Measurements from ENCODE around the gene DNAJB7.

DNA sequence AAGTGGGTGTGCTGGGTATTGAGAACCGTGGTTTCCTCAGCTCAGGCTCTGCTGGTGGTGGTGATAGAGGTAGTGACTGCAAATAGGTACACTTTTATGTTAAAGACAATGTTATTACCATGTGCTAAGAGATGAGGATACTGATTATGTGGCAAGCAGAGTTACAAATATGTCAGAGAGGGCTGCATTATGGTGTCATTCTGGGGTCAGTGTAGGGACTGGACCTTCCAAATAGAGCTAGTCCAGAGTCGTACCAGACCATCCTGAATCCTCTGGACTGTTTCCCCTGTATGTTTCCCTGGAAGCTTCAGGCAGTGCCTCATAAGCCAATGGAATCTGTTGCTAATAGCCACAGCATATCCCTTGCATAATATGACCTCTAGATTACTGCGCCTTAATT is at the start of gene DNAJB7:
- TF ChIP-seq TCF12 (IDR thresholded peaks at IDR 0.05; ENCODE audit: low read depth, low read length) = no peak
- TF ChIP-seq DPF2 (IDR thresholded peaks at IDR 0.05) = no peak
- no peak for TF ChIP-seq YY1 (IDR thresholded peaks at IDR 0.05; ENCODE audit: low read depth, low read length)
- TF ChIP-seq, protein P1, sequence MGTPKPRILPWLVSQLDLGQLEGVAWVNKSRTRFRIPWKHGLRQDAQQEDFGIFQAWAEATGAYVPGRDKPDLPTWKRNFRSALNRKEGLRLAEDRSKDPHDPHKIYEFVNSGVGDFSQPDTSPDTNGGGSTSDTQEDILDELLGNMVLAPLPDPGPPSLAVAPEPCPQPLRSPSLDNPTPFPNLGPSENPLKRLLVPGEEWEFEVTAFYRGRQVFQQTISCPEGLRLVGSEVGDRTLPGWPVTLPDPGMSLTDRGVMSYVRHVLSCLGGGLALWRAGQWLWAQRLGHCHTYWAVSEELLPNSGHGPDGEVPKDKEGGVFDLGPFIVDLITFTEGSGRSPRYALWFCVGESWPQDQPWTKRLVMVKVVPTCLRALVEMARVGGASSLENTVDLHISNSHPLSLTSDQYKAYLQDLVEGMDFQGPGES (IDR thresholded peaks at IDR 0.05) = no peak
- no peak for TF ChIP-seq PML (IDR thresholded peaks at IDR 0.05; ENCODE audit: low read length)
- TF ChIP-seq EP300 (IDR thresholded peaks at IDR 0.05; ENCODE audit: borderline replicate concordance in 1 of 2, control insufficient read depth in 1 of 2, low read depth in 2 of 2, low read length in 2 of 2) = no peak
- TF ChIP-seq TCF7 (IDR thresholded peaks at IDR 0.05; ENCODE audit: borderline replicate concordance) = no peak
- TF ChIP-seq, protein P2, sequence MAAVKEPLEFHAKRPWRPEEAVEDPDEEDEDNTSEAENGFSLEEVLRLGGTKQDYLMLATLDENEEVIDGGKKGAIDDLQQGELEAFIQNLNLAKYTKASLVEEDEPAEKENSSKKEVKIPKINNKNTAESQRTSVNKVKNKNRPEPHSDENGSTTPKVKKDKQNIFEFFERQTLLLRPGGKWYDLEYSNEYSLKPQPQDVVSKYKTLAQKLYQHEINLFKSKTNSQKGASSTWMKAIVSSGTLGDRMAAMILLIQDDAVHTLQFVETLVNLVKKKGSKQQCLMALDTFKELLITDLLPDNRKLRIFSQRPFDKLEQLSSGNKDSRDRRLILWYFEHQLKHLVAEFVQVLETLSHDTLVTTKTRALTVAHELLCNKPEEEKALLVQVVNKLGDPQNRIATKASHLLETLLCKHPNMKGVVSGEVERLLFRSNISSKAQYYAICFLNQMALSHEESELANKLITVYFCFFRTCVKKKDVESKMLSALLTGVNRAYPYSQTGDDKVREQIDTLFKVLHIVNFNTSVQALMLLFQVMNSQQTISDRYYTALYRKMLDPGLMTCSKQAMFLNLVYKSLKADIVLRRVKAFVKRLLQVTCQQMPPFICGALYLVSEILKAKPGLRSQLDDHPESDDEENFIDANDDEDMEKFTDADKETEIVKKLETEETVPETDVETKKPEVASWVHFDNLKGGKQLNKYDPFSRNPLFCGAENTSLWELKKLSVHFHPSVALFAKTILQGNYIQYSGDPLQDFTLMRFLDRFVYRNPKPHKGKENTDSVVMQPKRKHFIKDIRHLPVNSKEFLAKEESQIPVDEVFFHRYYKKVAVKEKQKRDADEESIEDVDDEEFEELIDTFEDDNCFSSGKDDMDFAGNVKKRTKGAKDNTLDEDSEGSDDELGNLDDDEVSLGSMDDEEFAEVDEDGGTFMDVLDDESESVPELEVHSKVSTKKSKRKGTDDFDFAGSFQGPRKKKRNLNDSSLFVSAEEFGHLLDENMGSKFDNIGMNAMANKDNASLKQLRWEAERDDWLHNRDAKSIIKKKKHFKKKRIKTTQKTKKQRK (IDR thresholded peaks at IDR 0.05; ENCODE audit: low read depth, low read length) = no peak
- TF ChIP-seq EZH2 (IDR thresholded peaks at IDR 0.05; ENCODE audit: borderline replicate concordance, control insufficient read depth, low read depth, low read length) = no peak
- TF ChIP-seq SP1 (IDR thresholded peaks at IDR 0.05; ENCODE audit: low read depth, low read length) = no peak
- no peak for TF ChIP-seq ETV6 (conservative IDR thresholded peaks at IDR 0.05 in 1 of 2, IDR thresholded peaks at IDR 0.05 in 1 of 2; ENCODE audit: borderline replicate concordance in 1 of 2, low read depth in 1 of 2)
- TF ChIP-seq RB1 (IDR thresholded peaks at IDR 0.05; ENCODE audit: borderline replicate concordance) = no peak
- TF ChIP-seq POLR2A (IDR thresholded peaks at IDR 0.05; ENCODE audit: low read depth, low read length) = no peak
- TF ChIP-seq, protein P3, sequence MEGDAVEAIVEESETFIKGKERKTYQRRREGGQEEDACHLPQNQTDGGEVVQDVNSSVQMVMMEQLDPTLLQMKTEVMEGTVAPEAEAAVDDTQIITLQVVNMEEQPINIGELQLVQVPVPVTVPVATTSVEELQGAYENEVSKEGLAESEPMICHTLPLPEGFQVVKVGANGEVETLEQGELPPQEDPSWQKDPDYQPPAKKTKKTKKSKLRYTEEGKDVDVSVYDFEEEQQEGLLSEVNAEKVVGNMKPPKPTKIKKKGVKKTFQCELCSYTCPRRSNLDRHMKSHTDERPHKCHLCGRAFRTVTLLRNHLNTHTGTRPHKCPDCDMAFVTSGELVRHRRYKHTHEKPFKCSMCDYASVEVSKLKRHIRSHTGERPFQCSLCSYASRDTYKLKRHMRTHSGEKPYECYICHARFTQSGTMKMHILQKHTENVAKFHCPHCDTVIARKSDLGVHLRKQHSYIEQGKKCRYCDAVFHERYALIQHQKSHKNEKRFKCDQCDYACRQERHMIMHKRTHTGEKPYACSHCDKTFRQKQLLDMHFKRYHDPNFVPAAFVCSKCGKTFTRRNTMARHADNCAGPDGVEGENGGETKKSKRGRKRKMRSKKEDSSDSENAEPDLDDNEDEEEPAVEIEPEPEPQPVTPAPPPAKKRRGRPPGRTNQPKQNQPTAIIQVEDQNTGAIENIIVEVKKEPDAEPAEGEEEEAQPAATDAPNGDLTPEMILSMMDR (IDR thresholded peaks at IDR 0.05 in 2 of 3, conservative IDR thresholded peaks at IDR 0.05 in 1 of 3; ENCODE audit: control insufficient read depth in 2 of 3, extremely low read depth in 1 of 3, insufficient read depth in 1 of 3, low read depth in 3 of 3, low read length in 3 of 3) = no peak
